SK-N-SH (cell line): ENCODE results near the gene ARHGEF28. TPM values are rescaled to one million over a fixed set of nuclear protein-coding genes. Genes with fewer than 3 reads are reported as not detected.

Experiments used
- CTCF ChIA-PET: fragments of 300-600, 350-600 bp; formaldehyde crosslinking; extraction: SDS; loops from one replicate; lab custom pipeline; 2021; lab: Yijun Ruan, JAX
- POLR2A ChIA-PET: fragments of 350-600 bp; sonication (Branson Sonifier 250); formaldehyde crosslinking; extraction: SDS; loops from one replicate; lab custom pipeline; 2020; ENCODE audit warnings: antibody characterized with exemption, inconsistent platforms; lab: Yijun Ruan, JAX
- DNase-seq: peaks from one replicate; pipeline ENCODE4 v3.0.0; 2012
- H2AFZ ChIP-seq: fragments of 200-600 bp; sonication (generic); 2 replicates; pipeline ENCODE4 v1.8.1; 2016; ENCODE audit warnings: antibody characterized with exemption, mild to moderate bottlenecking, low read depth
- H3F3A ChIP-seq: fragments of 200-600 bp; sonication (generic); replicated peaks from 2 replicates; pipeline ENCODE3; 2016; ENCODE audit warnings: antibody characterized with exemption, mild to moderate bottlenecking; ENCODE audit not compliant: insufficient read depth
- H3K27ac ChIP-seq, 2 experiments: fragments of 200-500 bp in 1 of 2; fragments of 200-600 bp in 1 of 2; sonication (Bioruptor generic) in 1 of 2; sonication (generic), shearing (Covaris generic) in 1 of 2; 2 replicates each; pipeline versions ENCODE4 v1.5.1 to v1.6.1; 2014 to 2016; ENCODE audit warnings: low read depth in 2 of 2, inconsistent platforms in 1 of 2, low read length in 1 of 2, mild to moderate bottlenecking in 1 of 2, mixed read lengths in 1 of 2
- H3K27me3 ChIP-seq: fragments of 200-600 bp; sonication (generic), shearing (Covaris generic); 2 replicates; pipeline ENCODE4 v1.6.1; 2016; ENCODE audit warnings: mixed run types; ENCODE audit not compliant: insufficient read depth
- H3K36me3 ChIP-seq, 2 experiments: fragments of 200-500 bp in 1 of 2; fragments of 200-600 bp in 1 of 2; sonication (Bioruptor generic) in 1 of 2; sonication (generic) in 1 of 2; replicated peaks in 1 of 2; 2 replicates each; pipeline versions ENCODE3 to v1.5.1; 2014 to 2016; ENCODE audit warnings: low read length in 1 of 2, mild to moderate bottlenecking in 1 of 2; ENCODE audit not compliant: insufficient read depth in 2 of 2, control insufficient read depth in 1 of 2
- H3K4me1 ChIP-seq, 2 experiments: fragments of 200-500 bp in 1 of 2; fragments of 200-600 bp in 1 of 2; sonication (Bioruptor generic) in 1 of 2; sonication (generic), shearing (Covaris generic) in 1 of 2; 2 replicates each; pipeline versions ENCODE4 v1.5.1 to v1.6.1; 2014 to 2016; ENCODE audit warnings: low read depth in 1 of 2, low read length in 1 of 2, mixed run types in 1 of 2; ENCODE audit not compliant: insufficient read depth in 2 of 2, control insufficient read depth in 1 of 2
- H3K4me2 ChIP-seq: fragments of 200-600 bp; sonication (generic), shearing (Covaris generic); 2 replicates; pipeline ENCODE4 v1.6.1; 2017; ENCODE audit warnings: mixed run types
- H3K4me3 ChIP-seq, 2 experiments: fragments of 200-500 bp in 1 of 2; fragments of 200-600 bp in 1 of 2; sonication (Bioruptor generic) in 1 of 2; sonication (generic), shearing (Covaris generic) in 1 of 2; 2 replicates each; pipeline versions ENCODE4 v1.5.1 to v1.8.1; 2014 to 2016; ENCODE audit warnings: low read depth in 2 of 2, inconsistent platforms in 1 of 2, low read length in 1 of 2, mild to moderate bottlenecking in 1 of 2, mixed read lengths in 1 of 2, moderate library complexity in 1 of 2
- H3K79me2 ChIP-seq: fragments of 200-600 bp; sonication (generic); 2 replicates; pipeline ENCODE4 v1.8.1; 2017; ENCODE audit warnings: mild to moderate bottlenecking; ENCODE audit not compliant: insufficient read depth
- H3K9ac ChIP-seq: fragments of 200-600 bp; sonication (generic); 2 replicates; pipeline ENCODE4 v1.6.1; 2017; ENCODE audit warnings: mixed run types
- H3K9me2 ChIP-seq: fragments of 200-600 bp; sonication (generic); 2 replicates; pipeline ENCODE4 v1.6.1; 2017; ENCODE audit warnings: mixed run types
- H3K9me3 ChIP-seq: fragments of 200-600 bp; sonication (generic); 2 replicates; pipeline ENCODE4 v1.6.1; 2017; ENCODE audit warnings: mixed run types, mild to moderate bottlenecking, moderate library complexity
- H4K20me1 ChIP-seq: fragments of 200-600 bp; sonication (generic); 2 replicates; pipeline ENCODE4 v1.6.1; 2017; ENCODE audit warnings: mild to moderate bottlenecking, mixed run types; ENCODE audit not compliant: insufficient read depth
- CHD2 ChIP-seq: fragments of 150-350 bp; IDR thresholded peaks from 2 replicates; pipeline ENCODE4 v1.6.1; 2018; ENCODE audit warnings: low read length; ENCODE audit not compliant: partially characterized antibody
- EP300 ChIP-seq, 2 experiments: IDR thresholded peaks; 2 replicates each; pipeline versions ENCODE4 v1.4.0 to v1.6.1; 2012; ENCODE audit warnings: borderline replicate concordance in 1 of 2, low read depth in 1 of 2, low read length in 1 of 2
- FOSL2 ChIP-seq: IDR thresholded peaks from 2 replicates; pipeline ENCODE4 v1.4.0; 2012; ENCODE audit warnings: low read depth, mild to moderate bottlenecking, moderate library complexity, borderline replicate concordance
- FOXJ3 ChIP-seq: sonication (generic); formaldehyde crosslinking; IDR thresholded peaks from 2 replicates; pipeline ENCODE4 v1.5.1; 2020; ENCODE audit warnings: mild to moderate bottlenecking, missing genetic modification reagents
- IRF3 ChIP-seq: fragments of 150-350 bp; IDR thresholded peaks from 2 replicates; pipeline ENCODE4 v1.6.1; 2016; ENCODE audit warnings: mild to moderate bottlenecking, low read depth, low read length
- JUND ChIP-seq: IDR thresholded peaks from 2 replicates; pipeline ENCODE4 v1.4.0; 2012
- MAX ChIP-seq: IDR thresholded peaks from 2 replicates; pipeline ENCODE4 v1.4.0; 2012; ENCODE audit warnings: low read depth
- MEF2A ChIP-seq: IDR thresholded peaks from 2 replicates; pipeline ENCODE4 v1.4.0; 2012; ENCODE audit warnings: low read depth, borderline replicate concordance
- POLR2AphosphoS5 ChIP-seq: IDR thresholded peaks from 2 replicates; pipeline ENCODE4 v1.6.1; 2012; ENCODE audit warnings: low read depth, low read length
- RCOR1 ChIP-seq: fragments of 150-350 bp; IDR thresholded peaks from 2 replicates; pipeline ENCODE4 v1.6.1; 2017; ENCODE audit warnings: antibody characterized with exemption, low read length
- REST ChIP-seq: IDR thresholded peaks from 2 replicates; pipeline ENCODE4 v1.6.1; 2012; ENCODE audit warnings: mild to moderate bottlenecking, low read depth, low read length, moderate library complexity
- RFX5 ChIP-seq: IDR thresholded peaks from 2 replicates; pipeline ENCODE4 v1.6.1; 2012; ENCODE audit warnings: mild to moderate bottlenecking, improper control_type of control experiment, low read length
- RXRA ChIP-seq: IDR thresholded peaks from 2 replicates; pipeline ENCODE4 v1.4.0; 2012; ENCODE audit warnings: low read depth, mild to moderate bottlenecking, borderline replicate concordance
- SIN3A ChIP-seq: IDR thresholded peaks from 2 replicates; pipeline ENCODE4 v1.6.1; 2012; ENCODE audit warnings: low read depth, mild to moderate bottlenecking, low read length, moderate library complexity, borderline replicate concordance
- SMC3 ChIP-seq: IDR thresholded peaks from 2 replicates; pipeline ENCODE4 v1.6.1; 2012; ENCODE audit warnings: low read depth, low read length, improper control_type of control experiment
- TCF12 ChIP-seq: IDR thresholded peaks from 2 replicates; pipeline ENCODE4 v1.4.0; 2012
- ZBTB33 ChIP-seq: IDR thresholded peaks from 2 replicates; pipeline ENCODE4 v1.4.0; 2012; ENCODE audit warnings: low read depth, borderline replicate concordance
- WGBS: methylation state at CpG from one replicate; pipeline ENCODE4 v1.1.6; 2017; ENCODE audit warnings: low lambda C conversion rate; 5-methylcytosine and 5-hydroxymethylcytosine counted together
- polyA plus RNA-seq, 3 experiments: library from polyadenylated mRNA; depleted of rRNA; stranded (reverse); fragments of >200 nt; gene quantifications; 2 replicates each; pipeline ENCODE4 v1.2.3, GENCODE V29; 2012
- TF ChIP-seq, protein P1 (sequence below): fragments of 200-600 bp; sonication (generic); IDR thresholded peaks from 2 replicates; pipeline ENCODE4 v1.6.1; 2017; ENCODE audit warnings: antibody characterized with exemption, mild to moderate bottlenecking, moderate library complexity

ARHGEF28 gene
- polyA plus RNA-seq, 1 of the 3 experiments (the other 2 are of a cell fraction), result 4.2 TPM

GRCh38 chr5:73624888-73625287 is 1.1 kb upstream of the ARHGEF28 start:
- peaks cover 37% of the 10 kb centered on the region for H3K79me2 ChIP-seq
- H3K27me3 ChIP-seq, result no peaks in the 10 kb centered on the region
- WGBS, result 82% methylated on average over 6 of the region's 6 CpGs
- no peaks in the 10 kb centered on the region for H3K9me2 ChIP-seq
- H3K9me3 ChIP-seq, result no peaks in the 10 kb centered on the region
- H3K4me1 ChIP-seq, result peaks cover 3 to 10% of the 10 kb centered on the region in 2 experiments; a peak in 3 of 4 replicates
- no peaks in the 10 kb centered on the region for H3K36me3 ChIP-seq
- ChIA-PET POLR2A (no interaction called here), CTCF (interaction anchor here (1.1 to 2.8 kb wide), 4 partner anchors 10 to 168 kb away, joined by 3 to 10 read pairs (median 6); no protein-coding TSS in a partner anchor)
- H3F3A ChIP-seq, result peaks cover 4% of the 10 kb centered on the region
- no peak overlapping the region for H3K4me2 ChIP-seq
- DNase-seq, result no peak
- no peaks in the 10 kb centered on the region for H4K20me1 ChIP-seq
- H2AFZ ChIP-seq, result peak overlapping the region; percentile 82
- no peak overlapping the region for H3K4me3 ChIP-seq
- no peak overlapping the region for H3K27ac ChIP-seq
- TF ChIP-seq TCF12, result no peak
- TF ChIP-seq REST, result no peak
- TF ChIP-seq IRF3, result no peak
- TF ChIP-seq ZBTB33, result no peak
- no peak for TF ChIP-seq SIN3A
- TF ChIP-seq MEF2A, result no peak
- no peak for TF ChIP-seq MAX
- TF ChIP-seq FOXJ3 (CRISPR knock-in tag), result no peak
- TF ChIP-seq FOSL2, result no peak
- TF ChIP-seq, protein P1, sequence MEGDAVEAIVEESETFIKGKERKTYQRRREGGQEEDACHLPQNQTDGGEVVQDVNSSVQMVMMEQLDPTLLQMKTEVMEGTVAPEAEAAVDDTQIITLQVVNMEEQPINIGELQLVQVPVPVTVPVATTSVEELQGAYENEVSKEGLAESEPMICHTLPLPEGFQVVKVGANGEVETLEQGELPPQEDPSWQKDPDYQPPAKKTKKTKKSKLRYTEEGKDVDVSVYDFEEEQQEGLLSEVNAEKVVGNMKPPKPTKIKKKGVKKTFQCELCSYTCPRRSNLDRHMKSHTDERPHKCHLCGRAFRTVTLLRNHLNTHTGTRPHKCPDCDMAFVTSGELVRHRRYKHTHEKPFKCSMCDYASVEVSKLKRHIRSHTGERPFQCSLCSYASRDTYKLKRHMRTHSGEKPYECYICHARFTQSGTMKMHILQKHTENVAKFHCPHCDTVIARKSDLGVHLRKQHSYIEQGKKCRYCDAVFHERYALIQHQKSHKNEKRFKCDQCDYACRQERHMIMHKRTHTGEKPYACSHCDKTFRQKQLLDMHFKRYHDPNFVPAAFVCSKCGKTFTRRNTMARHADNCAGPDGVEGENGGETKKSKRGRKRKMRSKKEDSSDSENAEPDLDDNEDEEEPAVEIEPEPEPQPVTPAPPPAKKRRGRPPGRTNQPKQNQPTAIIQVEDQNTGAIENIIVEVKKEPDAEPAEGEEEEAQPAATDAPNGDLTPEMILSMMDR, result no peak
- TF ChIP-seq RFX5, result no peak
- no peak for TF ChIP-seq POLR2AphosphoS5
- no peak for TF ChIP-seq RXRA
- no peak for TF ChIP-seq JUND
- no peak for TF ChIP-seq SMC3
- TF ChIP-seq EP300 (IDR thresholded peaks at IDR 0.05; ENCODE audit: borderline replicate concordance in 1 of 2, low read depth in 1 of 2, low read length in 1 of 2), result no peak
- TF ChIP-seq CHD2, result no peak
- no peak for TF ChIP-seq RCOR1
- H3K9ac ChIP-seq, result no peak overlapping the region
